AG09309 (cell line): ENCODE measurements around the gene CHIC2.
A peak's percentile ranks its signal among the peaks of the same experiment; 100 is the strongest.

ENCODE experiments used
- DNase-seq: peaks from one replicate; pipeline ENCODE4 v3.0.0-alpha.2; 2010; ENCODE audit warnings: low read depth
- H3K4me3 ChIP-seq: 2 replicates; pipeline ENCODE4 v1.5.1; 2011; ENCODE audit warnings: mild to moderate bottlenecking, low read depth, low read length, moderate library complexity; ENCODE audit not compliant: control insufficient read depth
- CTCF ChIP-seq: IDR thresholded peaks from 2 replicates; pipeline ENCODE4 v1.5.1; 2011; ENCODE audit warnings: mild to moderate bottlenecking, low read depth, low read length, inconsistent platforms; ENCODE audit not compliant: insufficient read depth, control insufficient read depth; ENCODE audit errors: missing control alignments

CHIC2 gene

GRCh38 chr4:54103190-54103574 lies 38.8 kb upstream of the CHIC2 start:
- no peak overlapping the region for H3K4me3 ChIP-seq
- DNase-seq: no peak
- TF ChIP-seq CTCF: no peak

GRCh38 chr4:54102531-54103106 lies 38.2 kb upstream of the CHIC2 start:
- TF ChIP-seq CTCF: no peak
- DNase-seq: no peak
- no peak overlapping the region for H3K4me3 ChIP-seq

- DNase-seq: no peak
- TF ChIP-seq CTCF: no peak
- peak overlapping the region; percentile 47 for H3K4me3 ChIP-seq
Measured at GRCh38 chr4:54101190-54102041, 37.0 kb upstream of the CHIC2 start.

GRCh38 chr4:54100595-54101189 lies 36.3 kb upstream of the CHIC2 start:
- TF ChIP-seq CTCF: no peak
- peak overlapping the region; percentile 47 for H3K4me3 ChIP-seq
- DNase-seq: no peak

GRCh38 chr4:54099748-54100574 lies 35.6 kb upstream of the CHIC2 start, which contains the start of gene GSX2:
Gene GSX2 (plus strand): TSS chr4:54100163. CDS start chr4:54100345, 182 bp downstream.
- DNase-seq: no peak
- TF ChIP-seq CTCF: no peak
- peak within 1 kb of the TSS; percentile 47 for H3K4me3 ChIP-seq

GRCh38 chr4:54099287-54099747 lies 34.9 kb upstream of the CHIC2 start:
- peak overlapping the region; percentile 47; the same call in 1 of the 2 replicates for H3K4me3 ChIP-seq
- TF ChIP-seq CTCF: no peak
- no peak for DNase-seq
